Astrocyte (in vitro differentiated cells and primary cell): ENCODE data around the gene MSX1. TPM values are rescaled to one million over a fixed set of nuclear protein-coding genes. Genes with fewer than 3 reads are reported as not detected.

ENCODE experiments used
- DNase-seq: peaks from one replicate; pipeline ENCODE4 v3.0.0-alpha.2; 2010; ENCODE audit warnings: low read depth
- FAIRE-seq: peaks from 2 replicates; lab custom pipeline; 2011; peaks lifted over from hg19 to GRCh38; lab: Jason Lieb, UNC
- H2AFZ ChIP-seq: 2 replicates; pipeline ENCODE4 v1.6.0; 2012; ENCODE audit warnings: low read depth, low read length, inconsistent platforms
- H3K27ac ChIP-seq: 2 replicates; pipeline ENCODE4 v1.5.1; 2011; ENCODE audit warnings: low read depth, low read length, inconsistent platforms
- H3K27me3 ChIP-seq: 2 replicates; pipeline ENCODE4 v1.6.0; 2011; ENCODE audit warnings: low read length, inconsistent platforms; ENCODE audit not compliant: insufficient read depth
- H3K36me3 ChIP-seq: 2 replicates; pipeline ENCODE4 v1.5.1; 2011; ENCODE audit warnings: low read length, inconsistent platforms; ENCODE audit not compliant: insufficient read depth
- H3K4me1 ChIP-seq: 2 replicates; pipeline ENCODE4 v1.5.1; 2011; ENCODE audit warnings: low read length, inconsistent platforms; ENCODE audit not compliant: insufficient read depth
- H3K4me2 ChIP-seq: 2 replicates; pipeline ENCODE4 v1.6.0; 2012; ENCODE audit warnings: low read length, inconsistent platforms
- H3K4me3 ChIP-seq: 2 replicates; pipeline ENCODE4 v1.5.1; 2011; ENCODE audit warnings: low read depth, mild to moderate bottlenecking, low read length, inconsistent platforms; ENCODE audit not compliant: insufficient read depth
- H3K79me2 ChIP-seq: 2 replicates; pipeline ENCODE4 v1.6.0; 2012; ENCODE audit warnings: mild to moderate bottlenecking, low read length, inconsistent platforms; ENCODE audit not compliant: insufficient read depth
- H3K9ac ChIP-seq: 2 replicates; pipeline ENCODE4 v1.6.0; 2012; ENCODE audit warnings: mild to moderate bottlenecking, low read length, inconsistent platforms
- H3K9me3 ChIP-seq: 2 replicates; pipeline ENCODE4 v1.5.1; 2012; ENCODE audit warnings: low read depth, mild to moderate bottlenecking, low read length, inconsistent platforms; ENCODE audit not compliant: insufficient read depth
- H4K20me1 ChIP-seq: 2 replicates; pipeline ENCODE4 v1.6.0; 2012; ENCODE audit warnings: low read length, inconsistent platforms; ENCODE audit not compliant: insufficient read depth
- H3K27ac Mint-ChIP-seq: one replicate; pipeline ENCODE4 v1.8.0; 2021; ENCODE audit warnings: mild to moderate bottlenecking, mixed read lengths; ENCODE audit not compliant: unreplicated experiment
- H3K27me3 Mint-ChIP-seq: one replicate; pipeline ENCODE4 v1.8.0; 2021; ENCODE audit warnings: low read depth, mixed read lengths; ENCODE audit not compliant: unreplicated experiment
- H3K36me3 Mint-ChIP-seq: one replicate; pipeline ENCODE4 v1.8.0; 2021; ENCODE audit warnings: low read depth, mixed read lengths; ENCODE audit not compliant: unreplicated experiment
- H3K4me1 Mint-ChIP-seq: one replicate; pipeline ENCODE4 v1.8.0; 2021; ENCODE audit warnings: low read depth, mixed read lengths; ENCODE audit not compliant: unreplicated experiment
- H3K4me3 Mint-ChIP-seq: one replicate; pipeline ENCODE4 v1.8.0; 2021; ENCODE audit warnings: mild to moderate bottlenecking, moderate library complexity, mixed read lengths; ENCODE audit not compliant: unreplicated experiment
- H3K9me3 Mint-ChIP-seq: one replicate; pipeline ENCODE4 v1.8.0; 2021; ENCODE audit warnings: mild to moderate bottlenecking, mixed read lengths; ENCODE audit not compliant: unreplicated experiment
- EZH2 ChIP-seq: IDR thresholded peaks from 2 replicates; pipeline ENCODE4 v1.6.1; 2012; ENCODE audit warnings: mild to moderate bottlenecking, low read length, inconsistent platforms; ENCODE audit not compliant: insufficient read depth
- total RNA-seq: library from RNA; stranded (reverse); gene quantifications from 2 replicates; pipeline ENCODE4 v1.2.1, GENCODE V29; 2021
- TF ChIP-seq, protein P1 (sequence below): IDR thresholded peaks from 2 replicates; pipeline ENCODE4 v1.5.1; 2011; ENCODE audit warnings: low read depth, mild to moderate bottlenecking, inconsistent platforms, low read length, moderate library complexity; ENCODE audit not compliant: insufficient read depth

The MSX1 gene
- total RNA-seq, 1 donor from 2014 or later = 0.91 TPM

DNA sequence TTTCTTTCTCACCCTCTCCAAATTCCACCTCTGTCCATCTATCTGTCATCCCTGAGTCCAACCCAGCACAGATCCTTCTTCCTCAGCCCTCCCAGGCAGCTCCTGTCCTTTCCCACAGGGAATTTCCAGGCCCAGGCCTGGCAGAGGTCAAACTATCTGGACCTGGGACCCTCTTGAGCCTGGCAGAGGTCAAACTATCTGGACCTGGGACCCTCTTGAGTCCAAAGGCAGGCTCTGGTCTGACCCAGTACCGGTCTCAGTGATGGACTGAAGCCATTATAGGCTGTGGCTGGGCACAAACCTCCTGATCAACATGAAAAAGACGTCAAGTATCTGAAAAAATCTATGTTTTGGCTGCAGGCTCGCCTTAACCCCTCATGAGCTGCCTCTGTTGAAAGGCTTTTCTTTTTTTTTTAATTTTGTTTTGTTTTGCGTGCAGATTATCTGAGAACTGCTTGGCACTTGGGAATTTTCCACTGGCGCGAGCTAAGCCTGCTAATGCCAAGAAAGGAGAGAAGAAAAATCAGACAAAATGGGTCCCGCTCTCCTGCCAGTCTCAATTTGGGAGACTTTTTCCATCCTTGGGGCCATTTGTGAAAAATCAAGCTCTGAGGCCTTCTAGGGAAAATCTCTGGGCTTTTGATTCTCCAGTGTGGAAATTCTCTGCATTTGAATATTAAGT, 31.2 kb downstream of the MSX1 start:
- FAIRE-seq = no peak
- no peak overlapping the region for H3K27ac Mint-ChIP-seq

DNA sequence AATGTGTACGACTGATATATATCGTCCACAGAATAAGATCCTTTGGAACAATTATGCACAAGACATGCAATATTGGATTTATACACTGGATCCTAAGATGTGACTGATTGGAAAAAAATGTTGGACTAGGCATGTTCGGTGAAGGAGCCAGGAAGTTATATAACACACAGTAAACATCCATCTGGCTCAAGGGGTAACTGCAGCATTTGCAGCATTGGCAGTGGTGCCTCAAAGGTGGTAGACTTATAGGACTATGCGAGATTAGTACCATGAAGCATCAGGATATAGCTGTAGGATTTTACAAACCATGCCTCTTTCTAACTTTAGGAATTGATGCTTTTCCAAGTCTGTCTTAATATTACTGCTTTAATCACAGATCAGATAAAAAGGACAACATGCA, 34.3 kb downstream of the MSX1 start:
- DNase-seq (no peak), FAIRE-seq (no peak)
- no peak overlapping the region for H3K4me3 ChIP-seq
- no peaks in the 10 kb centered on the region for H3K79me2 ChIP-seq
- H3K9ac ChIP-seq = no peak overlapping the region
- Mint-ChIP-seq H3K27me3 (peaks cover 37% of the 10 kb centered on the region), H3K4me1 (no peaks in the 10 kb centered on the region), H3K9me3 (peaks cover 2% of the 10 kb centered on the region), H3K4me3 (no peak overlapping the region), H3K27ac (no peak overlapping the region), H3K36me3 (no peaks in the 10 kb centered on the region)
- H3K4me1 ChIP-seq = no peaks in the 10 kb centered on the region
- H3K4me2 ChIP-seq = no peak overlapping the region
- H3K27me3 ChIP-seq = peaks cover 12% of the 10 kb centered on the region
- H3K9me3 ChIP-seq = no peaks in the 10 kb centered on the region
- H3K36me3 ChIP-seq = no peaks in the 10 kb centered on the region
- no peaks in the 10 kb centered on the region for H4K20me1 ChIP-seq
- no peak overlapping the region for H2AFZ ChIP-seq
- TF ChIP-seq, protein P1, sequence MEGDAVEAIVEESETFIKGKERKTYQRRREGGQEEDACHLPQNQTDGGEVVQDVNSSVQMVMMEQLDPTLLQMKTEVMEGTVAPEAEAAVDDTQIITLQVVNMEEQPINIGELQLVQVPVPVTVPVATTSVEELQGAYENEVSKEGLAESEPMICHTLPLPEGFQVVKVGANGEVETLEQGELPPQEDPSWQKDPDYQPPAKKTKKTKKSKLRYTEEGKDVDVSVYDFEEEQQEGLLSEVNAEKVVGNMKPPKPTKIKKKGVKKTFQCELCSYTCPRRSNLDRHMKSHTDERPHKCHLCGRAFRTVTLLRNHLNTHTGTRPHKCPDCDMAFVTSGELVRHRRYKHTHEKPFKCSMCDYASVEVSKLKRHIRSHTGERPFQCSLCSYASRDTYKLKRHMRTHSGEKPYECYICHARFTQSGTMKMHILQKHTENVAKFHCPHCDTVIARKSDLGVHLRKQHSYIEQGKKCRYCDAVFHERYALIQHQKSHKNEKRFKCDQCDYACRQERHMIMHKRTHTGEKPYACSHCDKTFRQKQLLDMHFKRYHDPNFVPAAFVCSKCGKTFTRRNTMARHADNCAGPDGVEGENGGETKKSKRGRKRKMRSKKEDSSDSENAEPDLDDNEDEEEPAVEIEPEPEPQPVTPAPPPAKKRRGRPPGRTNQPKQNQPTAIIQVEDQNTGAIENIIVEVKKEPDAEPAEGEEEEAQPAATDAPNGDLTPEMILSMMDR = no peak
- no peak for TF ChIP-seq EZH2
- H3K27ac ChIP-seq = no peak overlapping the region

More for the DNA sequence above, 31.2 kb downstream of the MSX1 start:
- Histone ChIP-seq H2AFZ (no peak overlapping the region), H4K20me1 (no peaks in the 10 kb centered on the region), H3K27me3 (peaks cover 20% of the 10 kb centered on the region), H3K4me3 (no peak overlapping the region), H3K9ac (no peak overlapping the region), H3K27ac (no peak overlapping the region), H3K9me3 (no peaks in the 10 kb centered on the region), H3K36me3 (no peaks in the 10 kb centered on the region), H3K79me2 (no peaks in the 10 kb centered on the region), H3K4me2 (no peak overlapping the region), H3K4me1 (no peaks in the 10 kb centered on the region)
- Mint-ChIP-seq H3K4me3 (no peak overlapping the region), H3K27me3 (peaks cover 56% of the 10 kb centered on the region), H3K4me1 (no peaks in the 10 kb centered on the region), H3K9me3 (no peaks in the 10 kb centered on the region), H3K36me3 (no peaks in the 10 kb centered on the region)
- no peak for TF ChIP-seq EZH2
- TF ChIP-seq, protein P1 = no peak
- DNase-seq = no peak
